Measurements from ENCODE around the gene VPS37B. TPM values are rescaled to one million over a fixed set of nuclear protein-coding genes. Genes with fewer than 3 reads are reported as not detected.
A peak's percentile ranks its signal among the peaks of the same experiment; 100 is the strongest.
"Not testable (repeated sequence)": the region's sequence is repeated elsewhere in the genome, so short reads cannot be mapped to it uniquely, and the experiment has no call there.

Gene VPS37B
- total RNA-seq, 6 experiments from 2014 or later = 5.2 to 6.7 (median 6.0) TPM

DNA sequence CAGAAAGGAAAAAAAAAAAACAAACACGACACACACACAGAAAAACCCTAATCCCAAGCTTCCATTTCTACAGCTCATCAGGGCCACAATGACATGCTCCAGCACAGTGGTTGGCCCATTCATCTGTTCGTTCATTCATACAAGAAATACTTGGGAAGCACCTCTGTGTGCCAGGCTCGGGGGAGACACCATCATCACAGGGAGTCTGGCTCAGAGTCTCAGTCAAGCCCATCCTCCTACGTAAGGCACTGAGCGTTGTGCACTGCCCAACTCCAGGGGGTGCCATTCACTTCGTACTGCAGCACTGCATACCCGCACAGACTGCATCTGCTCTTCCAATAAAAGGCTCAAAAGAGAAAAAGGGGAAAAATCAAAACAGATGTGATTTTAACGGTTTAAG is 15.3 kb downstream of the VPS37B start:
- DNase-seq = no peak
- Histone ChIP-seq H3K36me3 (no peaks in the 10 kb centered on the region), H3K4me3 (no peak overlapping the region), H3K27ac (peak overlapping the region in 1 of 3 donors; percentile 5), H3K27me3 (no peaks in the 10 kb centered on the region), H3K9me3 (no peaks in the 10 kb centered on the region), H3K4me1 (peaks cover 0 to 12% (median 6%) of the 10 kb centered on the region in 4 donors)
- WGBS (ENCODE audit: insufficient coverage, low coverage, low lambda C conversion rate, missing lambda C conversion rate) = 56% methylated on average over 4 of the region's 8 CpGs
- intact Hi-C loops (cut with DNase I) = no loop called here
- ATAC-seq = peak; percentile 45 to 59 (median 52)
- no peak for TF ChIP-seq POLR2A (IDR thresholded peaks at IDR 0.05)
- TF ChIP-seq, protein P1, sequence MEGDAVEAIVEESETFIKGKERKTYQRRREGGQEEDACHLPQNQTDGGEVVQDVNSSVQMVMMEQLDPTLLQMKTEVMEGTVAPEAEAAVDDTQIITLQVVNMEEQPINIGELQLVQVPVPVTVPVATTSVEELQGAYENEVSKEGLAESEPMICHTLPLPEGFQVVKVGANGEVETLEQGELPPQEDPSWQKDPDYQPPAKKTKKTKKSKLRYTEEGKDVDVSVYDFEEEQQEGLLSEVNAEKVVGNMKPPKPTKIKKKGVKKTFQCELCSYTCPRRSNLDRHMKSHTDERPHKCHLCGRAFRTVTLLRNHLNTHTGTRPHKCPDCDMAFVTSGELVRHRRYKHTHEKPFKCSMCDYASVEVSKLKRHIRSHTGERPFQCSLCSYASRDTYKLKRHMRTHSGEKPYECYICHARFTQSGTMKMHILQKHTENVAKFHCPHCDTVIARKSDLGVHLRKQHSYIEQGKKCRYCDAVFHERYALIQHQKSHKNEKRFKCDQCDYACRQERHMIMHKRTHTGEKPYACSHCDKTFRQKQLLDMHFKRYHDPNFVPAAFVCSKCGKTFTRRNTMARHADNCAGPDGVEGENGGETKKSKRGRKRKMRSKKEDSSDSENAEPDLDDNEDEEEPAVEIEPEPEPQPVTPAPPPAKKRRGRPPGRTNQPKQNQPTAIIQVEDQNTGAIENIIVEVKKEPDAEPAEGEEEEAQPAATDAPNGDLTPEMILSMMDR (IDR thresholded peaks at IDR 0.05) = peak in 1 of 4 donors; percentile 28

DNA sequence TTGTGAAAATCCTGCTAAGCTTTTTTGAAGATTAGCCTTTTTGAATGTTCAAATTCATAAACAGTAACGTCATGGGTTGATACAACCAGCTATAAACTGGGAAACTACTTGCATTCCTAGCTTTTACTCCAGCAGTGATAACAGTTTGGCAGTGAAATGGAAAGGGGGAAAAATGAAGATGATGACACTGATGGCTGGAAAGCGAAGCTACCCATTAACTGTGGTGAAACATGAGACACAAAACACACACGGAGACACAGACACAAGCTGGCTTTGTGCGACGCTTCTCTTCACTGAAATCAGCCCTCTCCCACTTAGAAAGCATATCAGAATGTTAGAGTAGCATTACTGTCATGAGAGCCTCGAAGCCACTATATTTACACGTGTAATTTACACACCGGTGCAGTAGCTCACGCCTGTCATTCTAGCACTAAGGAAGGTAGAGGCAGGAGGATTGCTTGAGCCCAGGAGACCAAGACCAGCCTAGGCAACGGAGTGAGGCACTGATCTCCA is 15.7 kb downstream of the VPS37B start:
- ATAC-seq = no peak
- intact Hi-C loops (cut with DNase I) = no loop called here

DNA sequence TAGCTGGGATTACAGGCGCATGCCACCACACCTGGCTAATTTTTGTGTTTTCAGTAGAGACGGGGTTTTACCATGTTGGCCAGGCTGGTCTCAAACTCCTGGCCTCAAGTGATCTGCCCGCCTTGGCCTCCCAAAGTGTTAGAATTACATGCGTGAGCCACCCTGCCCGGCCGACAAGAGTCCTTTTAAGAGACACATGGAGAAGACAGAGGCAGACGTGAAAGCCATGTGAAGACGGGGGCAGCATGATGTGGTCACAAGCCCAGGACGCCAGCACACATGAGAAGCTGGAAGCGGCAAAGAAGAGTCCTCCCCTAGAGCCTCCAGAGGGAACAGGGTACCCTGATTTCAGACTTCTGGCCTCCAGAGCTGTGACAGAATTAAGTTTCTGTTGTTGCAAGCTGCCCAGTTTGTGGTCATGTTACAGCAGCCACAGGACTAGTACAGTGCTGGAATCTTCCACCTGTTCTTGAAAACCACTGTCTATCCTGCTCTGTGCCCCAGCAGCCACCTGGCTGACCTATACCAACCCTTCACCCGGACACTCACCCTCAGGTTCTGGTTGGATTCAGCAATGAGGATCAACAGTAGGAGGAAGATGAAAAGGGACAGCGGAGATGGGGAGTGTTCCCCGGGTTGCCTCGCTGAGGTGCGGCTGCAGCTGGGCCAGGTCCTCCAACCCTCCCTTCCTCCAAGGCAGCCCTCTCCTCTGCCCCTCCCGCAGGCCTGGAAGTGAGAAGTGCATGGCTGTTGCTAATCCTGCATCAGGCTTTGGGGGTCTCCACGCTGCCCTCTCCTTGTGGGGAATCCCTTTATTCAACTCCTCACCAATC is 16.9 kb downstream of the VPS37B start:
- DNase-seq (no peak), ATAC-seq (peak in 3 of 4 donors; percentile 10 to 20 (median 20))
- no peak overlapping the region for H3K27ac ChIP-seq
- H3K36me3 ChIP-seq = no peaks in the 10 kb centered on the region
- peaks cover 0 to 6% (median 2%) of the 10 kb centered on the region in 4 donors for H3K4me1 ChIP-seq
- no peaks in the 10 kb centered on the region for H3K9me3 ChIP-seq
- WGBS (ENCODE audit: insufficient coverage, low coverage, low lambda C conversion rate, missing lambda C conversion rate) = 87% methylated on average over 10 of the region's 17 CpGs
- intact Hi-C loops (cut with DNase I) = no loop called here
- H3K4me3 ChIP-seq = no peak overlapping the region
- H3K27me3 ChIP-seq = no peaks in the 10 kb centered on the region
- TF ChIP-seq, protein P1 (IDR thresholded peaks at IDR 0.05) = no peak
- no peak for TF ChIP-seq POLR2A (IDR thresholded peaks at IDR 0.05)

More for the DNA sequence above, 15.7 kb downstream of the VPS37B start:
- H3K27me3 ChIP-seq = no peaks in the 10 kb centered on the region
- no peak for DNase-seq
- peak overlapping the region in 1 of 3 donors; percentile 5 for H3K27ac ChIP-seq
- WGBS (ENCODE audit: insufficient coverage, low coverage, low lambda C conversion rate, missing lambda C conversion rate) = 67% methylated on average over 10 of the region's 10 CpGs
- peaks cover 0 to 12% (median 6%) of the 10 kb centered on the region in 4 donors for H3K4me1 ChIP-seq
- H3K4me3 ChIP-seq = no peak overlapping the region
- no peak for TF ChIP-seq POLR2A (IDR thresholded peaks at IDR 0.05)
- TF ChIP-seq, protein P1 (IDR thresholded peaks at IDR 0.05) = no peak
- H3K9me3 ChIP-seq = no peaks in the 10 kb centered on the region
- no peaks in the 10 kb centered on the region for H3K36me3 ChIP-seq

DNA sequence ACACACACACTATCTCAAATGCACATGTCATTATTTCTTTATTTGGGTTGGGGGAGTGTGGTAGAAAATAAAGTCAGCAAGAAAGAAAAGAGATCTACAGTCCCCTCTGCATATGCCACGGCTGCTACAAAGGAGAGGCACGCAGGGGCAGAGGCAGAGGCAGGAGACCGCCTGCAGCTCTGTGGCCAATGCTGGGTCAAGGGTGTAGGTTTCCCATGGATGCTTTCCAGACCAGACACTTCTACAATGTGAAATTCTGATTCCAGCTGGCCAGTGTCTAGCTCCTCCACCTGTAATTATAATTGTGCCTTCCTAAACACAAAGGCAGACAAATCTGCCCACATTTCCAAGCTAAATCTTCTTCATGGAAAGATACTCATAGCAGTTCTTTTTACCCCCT is 19.2 kb downstream of the VPS37B start:
- Histone ChIP-seq H3K4me3 (no peak overlapping the region), H3K4me1 (peaks cover 0 to 21% (median 12%) of the 10 kb centered on the region in 4 donors), H3K36me3 (no peaks in the 10 kb centered on the region), H3K27me3 (no peaks in the 10 kb centered on the region), H3K27ac (no peak overlapping the region), H3K9me3 (no peaks in the 10 kb centered on the region)
- DNase-seq = peak in 1 of 3 donors; percentile 54
- 26% methylated on average over 3 of the region's 3 CpGs for WGBS (ENCODE audit: insufficient coverage, low coverage, low lambda C conversion rate, missing lambda C conversion rate)
- TF ChIP-seq POLR2A (IDR thresholded peaks at IDR 0.05) = no peak
- TF ChIP-seq, protein P1 (IDR thresholded peaks at IDR 0.05) = no peak
- intact Hi-C loops (cut with DNase I) = no loop called here
- peak in 1 of 4 donors; percentile 12 for ATAC-seq

DNA sequence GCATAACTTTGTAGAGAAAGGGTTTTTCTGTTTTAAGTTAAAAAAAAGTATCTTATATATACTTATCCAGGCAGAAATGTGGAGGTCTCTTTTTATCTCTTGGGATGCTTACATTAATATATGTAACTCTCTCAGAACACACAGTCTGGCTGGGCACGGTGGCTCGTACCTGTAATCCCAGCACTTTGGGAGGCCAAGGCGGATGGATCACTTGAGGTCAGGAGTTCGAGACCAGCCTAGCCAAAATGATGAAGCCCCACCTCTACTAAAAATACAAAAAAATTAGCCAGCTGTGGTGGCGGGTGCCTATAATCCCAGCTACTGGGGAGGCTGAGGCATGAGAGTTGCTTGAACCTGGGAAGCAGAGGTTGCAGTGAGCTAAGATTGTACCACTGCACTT is 19.6 kb downstream of the VPS37B start:
- H3K36me3 ChIP-seq; H3K27ac ChIP-seq; intact Hi-C loops (cut with DNase I); H3K4me3 ChIP-seq; ATAC-seq; H3K9me3 ChIP-seq; H3K27me3 ChIP-seq; DNase-seq: not testable (repeated sequence)
- H3K4me1 ChIP-seq = peaks cover 0 to 25% (median 14%) of the 10 kb centered on the region in 4 donors
- WGBS (ENCODE audit: insufficient coverage, low coverage, low lambda C conversion rate, missing lambda C conversion rate) = 92% methylated on average over 4 of the region's 5 CpGs

Data from right lobe of liver (tissue), 6 donors.